IMR-90 (cell line): Measurements from ENCODE around the gene TTC28. TPM values are rescaled to one million over a fixed set of nuclear protein-coding genes. Genes with fewer than 3 reads are reported as not detected.

ENCODE experiments used
- ATAC-seq: fragments of 200-7000 bp; cut with Tn5 transposase; 2 replicates; pipeline ENCODE4 v1.9.1; 2020; ENCODE audit warnings: low read depth, mild to moderate bottlenecking, moderate library complexity
- BruUV-seq: library from RNA; stranded (reverse); fragments of 400-500 nt; replicated peaks from 2 replicates; lab custom pipeline; 2021; lab: Mats Ljungman, UMichigan
- CTCF ChIA-PET: fragments of 300-600 bp; formaldehyde crosslinking; extraction: SDS; loops from one replicate; lab custom pipeline; 2021; ENCODE audit warnings: antibody characterized with exemption; lab: Yijun Ruan, JAX
- POLR2A ChIA-PET: fragments of 300-600 bp; sonication (Branson Sonifier 250); formaldehyde crosslinking; loops from one replicate; lab custom pipeline; 2022; ENCODE audit warnings: antibody characterized with exemption; ENCODE audit not compliant: unreplicated experiment; lab: Charles Lee
- DNase-seq: peaks from one replicate; pipeline ENCODE4 v3.0.0; 2013
- H2AFZ ChIP-seq: replicated peaks from 2 replicates; pipeline ENCODE3; 2013; ENCODE audit warnings: low read length, mild to moderate bottlenecking; ENCODE audit not compliant: poor library complexity
- H2AK5ac ChIP-seq: 2 replicates; pipeline ENCODE4 v1.6.1; 2013; ENCODE audit warnings: low read depth, low read length, inconsistent platforms
- H2AK9ac ChIP-seq: replicated peaks from 2 replicates; pipeline ENCODE3; 2013; ENCODE audit warnings: mild to moderate bottlenecking, low read depth, low read length, moderate library complexity; ENCODE audit not compliant: poor library complexity
- H2BK120ac ChIP-seq: 2 replicates; pipeline ENCODE4 v1.6.1; 2013; ENCODE audit warnings: low read depth, low read length, inconsistent platforms
- H2BK15ac ChIP-seq: 3 replicates; pipeline ENCODE4 v1.6.1; 2013; ENCODE audit warnings: low read depth, low read length, inconsistent platforms
- H2BK20ac ChIP-seq: 2 replicates; pipeline ENCODE4 v1.6.1; 2013; ENCODE audit warnings: low read depth, mild to moderate bottlenecking, inconsistent platforms, low read length, moderate library complexity
- H2BK5ac ChIP-seq: 2 replicates; pipeline ENCODE4 v1.6.1; 2013; ENCODE audit warnings: mild to moderate bottlenecking, low read depth, low read length, inconsistent platforms; ENCODE audit not compliant: poor library complexity, severe bottlenecking
- H3K14ac ChIP-seq: replicated peaks from 2 replicates; pipeline ENCODE4 v1.6.1; 2013; ENCODE audit warnings: low read depth, low read length, inconsistent platforms
- H3K18ac ChIP-seq: 2 replicates; pipeline ENCODE4 v1.6.1; 2013; ENCODE audit warnings: low read depth, low read length, control low read depth
- H3K23ac ChIP-seq: 2 replicates; pipeline ENCODE4 v1.6.1; 2013; ENCODE audit warnings: low read depth, low read length, inconsistent platforms
- H3K27ac ChIP-seq: 2 replicates; pipeline ENCODE4 v1.5.1; 2013; ENCODE audit warnings: mild to moderate bottlenecking, control low read depth, low read length; ENCODE audit not compliant: insufficient read depth
- H3K27me3 ChIP-seq: 2 replicates; pipeline ENCODE4 v1.6.1; 2013; ENCODE audit warnings: low read length; ENCODE audit not compliant: control insufficient read depth, insufficient read depth
- H3K36me3 ChIP-seq: 2 replicates; pipeline ENCODE4 v1.6.1; 2013; ENCODE audit warnings: low read length, mixed read lengths; ENCODE audit not compliant: control insufficient read depth, insufficient read depth
- H3K4ac ChIP-seq: 2 replicates; pipeline ENCODE4 v1.6.1; 2013; ENCODE audit warnings: low read depth, low read length, inconsistent platforms
- H3K4me1 ChIP-seq: 2 replicates; pipeline ENCODE4 v1.6.1; 2013; ENCODE audit warnings: low read length, mixed read lengths; ENCODE audit not compliant: control insufficient read depth, insufficient read depth
- H3K4me2 ChIP-seq: 2 replicates; pipeline ENCODE4 v1.6.1; 2013; ENCODE audit warnings: low read depth, mild to moderate bottlenecking, control low read depth, low read length, moderate library complexity
- H3K4me3 ChIP-seq: 2 replicates; pipeline ENCODE4 v1.5.1; 2013; ENCODE audit warnings: low read depth, mild to moderate bottlenecking, control low read depth, low read length, moderate library complexity; ENCODE audit not compliant: insufficient read depth
- H3K56ac ChIP-seq: 2 replicates; pipeline ENCODE4 v1.6.1; 2013; ENCODE audit warnings: low read length, inconsistent platforms; ENCODE audit not compliant: insufficient read depth; ENCODE audit errors: extremely low read depth
- H3K79me1 ChIP-seq, 2 experiments: 2 replicates each; pipeline ENCODE4 v1.6.1; 2013; ENCODE audit warnings: low read length in 2 of 2, inconsistent platforms in 1 of 2, low read depth in 1 of 2
- H3K9ac ChIP-seq: 2 replicates; pipeline ENCODE4 v1.6.1; 2013; ENCODE audit warnings: low read depth, low read length, control low read depth
- H3K9me1 ChIP-seq: 2 replicates; pipeline ENCODE4 v1.6.1; 2013; ENCODE audit warnings: low read length, inconsistent platforms; ENCODE audit not compliant: insufficient read depth
- H3K9me3 ChIP-seq: 2 replicates; pipeline ENCODE4 v1.6.1; 2013; ENCODE audit warnings: low read length; ENCODE audit not compliant: control insufficient read depth, insufficient read depth
- H4K20me1 ChIP-seq: 2 replicates; pipeline ENCODE4 v1.6.1; 2013; ENCODE audit warnings: low read length, inconsistent platforms; ENCODE audit not compliant: insufficient read depth
- H4K5ac ChIP-seq: 2 replicates; pipeline ENCODE4 v1.6.1; 2013; ENCODE audit warnings: mild to moderate bottlenecking, low read depth, low read length, control low read depth
- H4K8ac ChIP-seq, 2 experiments: 2 replicates each; pipeline ENCODE4 v1.6.1; 2013; ENCODE audit warnings: low read depth in 2 of 2, low read length in 2 of 2, control low read depth in 1 of 2, inconsistent platforms in 1 of 2
- H4K91ac ChIP-seq: 2 replicates; pipeline ENCODE4 v1.6.1; 2013; ENCODE audit warnings: low read depth, low read length, inconsistent platforms; ENCODE audit not compliant: insufficient read depth
- BHLHE40 ChIP-seq: fragments of 150-350 bp; IDR thresholded peaks from 2 replicates; pipeline ENCODE4 v1.6.1; 2016; ENCODE audit warnings: mild to moderate bottlenecking, low read depth, low read length
- CEBPB ChIP-seq: IDR thresholded peaks from 2 replicates; pipeline ENCODE4 v1.6.1; 2012; ENCODE audit warnings: low read depth, low read length, improper control_type of control experiment
- CHD1 ChIP-seq: IDR thresholded peaks from 2 replicates; pipeline ENCODE4 v1.6.1; 2012; ENCODE audit warnings: low read depth, low read length, improper control_type of control experiment
- CTCF ChIP-seq: conservative IDR thresholded peaks from 2 replicates; pipeline ENCODE4 v1.5.1; 2012; ENCODE audit warnings: mild to moderate bottlenecking, low read depth, low read length, improper control_type of control experiment
- MAZ ChIP-seq: IDR thresholded peaks from 2 replicates; pipeline ENCODE4 v1.6.1; 2012; ENCODE audit warnings: low read depth, mild to moderate bottlenecking, low read length, improper control_type of control experiment, moderate library complexity, borderline replicate concordance
- MXI1 ChIP-seq: IDR thresholded peaks from 2 replicates; pipeline ENCODE4 v1.6.1; 2012; ENCODE audit warnings: low read depth, mild to moderate bottlenecking, low read length, moderate library complexity, borderline replicate concordance
- POLR2A ChIP-seq: IDR thresholded peaks from 2 replicates; pipeline ENCODE4 v1.6.1; 2012; ENCODE audit warnings: mild to moderate bottlenecking, low read depth, low read length
- RAD21 ChIP-seq: IDR thresholded peaks from 2 replicates; pipeline ENCODE4 v1.6.1; 2012; ENCODE audit warnings: low read length, improper control_type of control experiment
- RFX5 ChIP-seq: IDR thresholded peaks from 2 replicates; pipeline ENCODE4 v1.8.0; 2012; ENCODE audit warnings: low read depth, mild to moderate bottlenecking, low read length, moderate library complexity
- SMC3 ChIP-seq: fragments of 150-350 bp; IDR thresholded peaks from 2 replicates; pipeline ENCODE4 v1.6.1; 2016; ENCODE audit warnings: low read depth, mild to moderate bottlenecking, antibody characterized with exemption, low read length, moderate library complexity
- USF2 ChIP-seq: fragments of 150-350 bp; IDR thresholded peaks from 2 replicates; pipeline ENCODE4 v1.6.1; 2017; ENCODE audit warnings: mild to moderate bottlenecking, antibody characterized with exemption, low read length, low read depth
- WGBS, 2 experiments: methylation state at CpG; one replicate each; pipeline versions ENCODE4 v1.1.5 to v1.1.7; 2013; ENCODE audit warnings: missing lambda C conversion rate in 2 of 2; ENCODE audit not compliant: insufficient read length in 1 of 2; ENCODE audit errors: extremely low coverage in 2 of 2; 5-methylcytosine and 5-hydroxymethylcytosine counted together
- dilution Hi-C: fragments of 300-500 bp; cut with HindIII; formaldehyde crosslinking; loops from one replicate; pipeline ENCODE4 v1.14.3; 2018; ENCODE audit warnings: low sequenced_read_pairs; ENCODE audit not compliant: unreplicated experiment
- in situ Hi-C: fragments of 300-500 bp; cut with MboI; formaldehyde crosslinking; loops from 3 replicates; pipeline ENCODE4 v1.14.3; 2019; ENCODE audit warnings: low sequenced_read_pairs, inconsistent platforms, mixed read lengths
- intact Hi-C: fragments of 100-400 bp; cut with micrococcal nuclease; formaldehyde crosslinking; loops from 2 replicates; pipeline ENCODE4 v1.10.0; 2022
- polyA plus RNA-seq, 3 experiments: library from polyadenylated mRNA; depleted of rRNA; stranded (reverse); fragments of >200 nt; gene quantifications; 2 replicates each; pipeline ENCODE4 v1.2.3, GENCODE V29; 2012; ENCODE audit warnings: low replicate concordance in 1 of 3
- total RNA-seq: library from RNA; depleted of rRNA; stranded (reverse); fragments of >200 nt; gene quantifications from 2 replicates; pipeline ENCODE4 v1.2.3, GENCODE V29; 2012

TTC28 gene
- total and polyA plus RNA-seq, 2 of the 4 experiments (the other 2 are of a cell fraction), result 5.6 to 13.3 TPM

- WGBS, 2 experiments, result 5% methylated on average over 12 of the region's 23 CpGs; no CpG with 5 or more reads in 1 of the 2 experiments
- peak overlapping the region; percentile 75 for H3K27ac ChIP-seq
- no peaks in the 10 kb centered on the region for H3K27me3 ChIP-seq
- H3K14ac ChIP-seq, result peak overlapping the region; percentile 92
- H2BK120ac ChIP-seq, result peak overlapping the region; percentile 93
- H2AK9ac ChIP-seq, result peak overlapping the region; percentile 60
- H4K8ac ChIP-seq, result peak overlapping the region; percentile 96
- H3K4me2 ChIP-seq, result peak overlapping the region; percentile 92
- H3K9me3 ChIP-seq, result no peaks in the 10 kb centered on the region
- peak overlapping the region; percentile 90 for H2AFZ ChIP-seq
- H2BK20ac ChIP-seq, result peak overlapping the region; percentile 76; the same call in 1 of the 2 replicates
- H3K4me1 ChIP-seq, result peaks cover 5% of the 10 kb centered on the region; the same call in 1 of the 2 replicates
- TF ChIP-seq MXI1, result 0 out of 2 replicates have a peak, but pooled peaks have one; percentile 18
- TF ChIP-seq RFX5, result no peak
- no peak for TF ChIP-seq USF2
- TF ChIP-seq SMC3, result peak; percentile 72
- peak; percentile 89 for TF ChIP-seq RAD21
- TF ChIP-seq CHD1, result no peak
- TF ChIP-seq CTCF, result peak; percentile 84
- no peak for TF ChIP-seq BHLHE40
- 0 out of 2 replicates have a peak, but pooled peaks have one; percentile 38 for TF ChIP-seq POLR2A
- TF ChIP-seq MAZ, result peak; percentile 30; the same call in 1 of the 2 replicates
- no peak for TF ChIP-seq CEBPB
- ChIA-PET POLR2A (interaction anchor here (0.6 kb wide), 1 partner anchor 48 kb away, joined by 19 read pairs; no protein-coding TSS in a partner anchor), CTCF (interaction anchor here (0.6 to 1.0 kb wide), 3 partner anchors 307 to 422 kb away, joined by 3 to 4 read pairs (median 4); no protein-coding TSS in a partner anchor)
- H4K5ac ChIP-seq, result peak overlapping the region; percentile 84
- peak overlapping the region; percentile 73; the same call in 1 of the 2 replicates for H3K56ac ChIP-seq
- peak overlapping the region; percentile 63 for H3K23ac ChIP-seq
- DNase-seq (peak; percentile 69), ATAC-seq (peak; percentile 87)
- H3K4me3 ChIP-seq, result peak overlapping the region; percentile 45
- peak overlapping the region; percentile 49; the same call in 1 of the 3 replicates for H2BK15ac ChIP-seq
- dilution Hi-C loops, result no loop called here
- H3K79me1 ChIP-seq, result peaks cover 20 to 25% of the 10 kb centered on the region in 2 experiments
- intact Hi-C loops, result loop anchor here (1.0 to 5.0 kb wide), 5 partner anchors 45 to 422 kb away; no protein-coding TSS in a partner anchor
- H2AK5ac ChIP-seq, result peak overlapping the region; percentile 81; the same call in 1 of the 2 replicates
- peak overlapping the region; percentile 76 for H2BK5ac ChIP-seq
- peak overlapping the region; percentile 77 for H4K91ac ChIP-seq
- peak overlapping the region; percentile 91 for H3K4ac ChIP-seq
- in situ Hi-C loops, result loop anchor here (25.0 kb wide), 1 partner anchor 380 kb away; no protein-coding TSS in a partner anchor
- no peaks in the 10 kb centered on the region for H4K20me1 ChIP-seq
- H3K9me1 ChIP-seq, result no peaks in the 10 kb centered on the region
- peak overlapping the region; percentile 91 for H3K18ac ChIP-seq
- peak overlapping the region; percentile 81 for H3K9ac ChIP-seq
- no peaks in the 10 kb centered on the region for H3K36me3 ChIP-seq
- no TSS peak for BruUV-seq
Observed at GRCh38 chr22:28442264-28442710, 237.4 kb downstream of the TTC28 start.
